ENCODE measurements around the gene RNF40.

GRCh38 chr16:30725418-30725792 is 36.7 kb upstream of the RNF40 start:
- TF ChIP-seq CTCF (IDR thresholded peaks at IDR 0.05; ENCODE audit: low read depth, low read length, missing input control): no peak
- TF ChIP-seq TAF1 (conservative IDR thresholded peaks at IDR 0.05): no peak
- no peak for TF ChIP-seq JUND (IDR thresholded peaks at IDR 0.05)
- TF ChIP-seq, protein P1, sequence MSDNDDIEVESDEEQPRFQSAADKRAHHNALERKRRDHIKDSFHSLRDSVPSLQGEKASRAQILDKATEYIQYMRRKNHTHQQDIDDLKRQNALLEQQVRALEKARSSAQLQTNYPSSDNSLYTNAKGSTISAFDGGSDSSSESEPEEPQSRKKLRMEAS (IDR thresholded peaks at IDR 0.05): no peak
- no peak for TF ChIP-seq REST (IDR thresholded peaks at IDR 0.05)
- no peak for TF ChIP-seq RAD21 (IDR thresholded peaks at IDR 0.05)
- no peak for TF ChIP-seq ZBTB33 (IDR thresholded peaks at IDR 0.05)
- no peak for TF ChIP-seq SP1 (IDR thresholded peaks at IDR 0.05)
- TF ChIP-seq EGR1 (IDR thresholded peaks at IDR 0.05; ENCODE audit: low read depth in 2 of 2): no peak
- no peak for TF ChIP-seq YY1 (IDR thresholded peaks at IDR 0.05)
- TF ChIP-seq, protein P2, sequence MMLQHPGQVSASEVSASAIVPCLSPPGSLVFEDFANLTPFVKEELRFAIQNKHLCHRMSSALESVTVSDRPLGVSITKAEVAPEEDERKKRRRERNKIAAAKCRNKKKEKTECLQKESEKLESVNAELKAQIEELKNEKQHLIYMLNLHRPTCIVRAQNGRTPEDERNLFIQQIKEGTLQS (IDR thresholded peaks at IDR 0.05): no peak
- no peak for TF ChIP-seq GABPA (IDR thresholded peaks at IDR 0.05 in 1 of 2, conservative IDR thresholded peaks at IDR 0.05 in 1 of 2)
